ENCODE data around the gene RAB31.

The RAB31 gene

DNA sequence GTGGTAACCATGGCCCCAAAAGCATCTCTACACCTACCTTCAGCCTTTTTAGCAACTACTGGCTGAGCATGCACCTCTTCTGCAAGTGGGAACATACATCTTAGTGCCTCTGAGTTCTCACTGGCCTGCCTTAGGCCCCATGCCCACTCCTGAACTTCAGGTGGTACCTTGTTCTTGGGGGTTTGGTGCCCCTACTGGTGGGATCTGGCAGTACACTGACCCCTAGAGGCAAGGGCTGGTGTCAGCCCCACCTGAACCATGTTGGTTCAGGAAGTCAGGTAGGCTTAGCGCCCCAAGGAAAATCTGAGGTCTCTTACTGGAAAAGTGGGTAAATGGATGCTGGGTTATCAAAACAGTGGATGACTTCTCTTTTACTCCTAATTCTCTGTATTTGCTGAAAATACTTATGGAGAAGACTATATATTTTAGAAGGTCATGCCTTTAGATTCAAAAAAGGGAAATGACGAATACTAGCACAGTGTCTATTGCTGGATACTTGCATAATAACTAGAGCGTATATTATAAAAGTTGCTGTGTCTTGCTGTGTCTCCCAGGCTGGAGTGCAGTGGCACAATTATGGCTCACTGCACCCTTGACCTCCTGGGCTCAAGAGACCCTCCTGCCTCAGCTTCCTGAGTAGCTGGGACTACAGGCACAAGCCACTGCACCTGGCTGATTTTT, 84.6 kb downstream of the RAB31 start:
- no peak for DNase-seq (ENCODE audit: low spot score)

GRCh38 chr18:9796011-9796410, 87.9 kb downstream of the RAB31 start:
- DNase-seq (ENCODE audit: low spot score): no peak

GRCh38 chr18:9796935-9797549, 88.9 kb downstream of the RAB31 start:
- DNase-seq (ENCODE audit: low spot score): no peak

- no peak for DNase-seq (ENCODE audit: low spot score)
Measured at GRCh38 chr18:9802175-9803062, 94.3 kb downstream of the RAB31 start.

DNA sequence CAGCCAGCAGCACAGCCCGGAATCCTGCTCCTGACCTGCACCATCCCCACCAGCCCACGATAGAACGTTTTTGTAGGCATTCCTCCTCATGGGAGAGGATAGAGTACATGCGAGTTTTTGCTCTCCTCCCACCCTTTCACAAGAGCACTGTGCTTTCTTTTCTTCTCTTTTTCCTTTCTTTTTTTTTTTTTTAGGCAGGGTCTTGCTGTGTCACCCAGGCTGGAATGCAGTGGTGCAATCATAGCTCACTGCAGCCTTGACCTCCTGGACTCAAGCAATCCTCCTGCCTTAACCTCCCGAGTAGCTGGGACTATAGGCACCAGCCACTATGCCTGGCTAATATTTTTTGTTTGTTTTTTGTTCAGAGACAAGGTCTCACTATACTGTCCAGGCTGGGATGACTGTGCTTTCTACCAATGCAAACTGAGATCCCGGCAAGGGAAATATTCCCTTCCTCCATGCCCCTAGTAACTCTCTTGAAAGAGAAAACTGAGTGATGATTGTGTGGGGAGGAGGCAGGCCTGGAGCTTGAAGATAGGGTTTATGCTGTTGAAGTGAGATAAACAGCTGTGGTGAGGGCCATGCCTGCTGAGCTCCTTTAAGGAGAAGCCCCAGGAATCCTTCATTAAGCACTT, 95.1 kb downstream of the RAB31 start:
- DNase-seq (ENCODE audit: low spot score): no peak

GRCh38 chr18:9803698-9804516, 95.8 kb downstream of the RAB31 start:
- DNase-seq (ENCODE audit: low spot score): no peak

GRCh38 chr18:9804517-9805104, 96.5 kb downstream of the RAB31 start:
- DNase-seq (ENCODE audit: low spot score): no peak

DNA sequence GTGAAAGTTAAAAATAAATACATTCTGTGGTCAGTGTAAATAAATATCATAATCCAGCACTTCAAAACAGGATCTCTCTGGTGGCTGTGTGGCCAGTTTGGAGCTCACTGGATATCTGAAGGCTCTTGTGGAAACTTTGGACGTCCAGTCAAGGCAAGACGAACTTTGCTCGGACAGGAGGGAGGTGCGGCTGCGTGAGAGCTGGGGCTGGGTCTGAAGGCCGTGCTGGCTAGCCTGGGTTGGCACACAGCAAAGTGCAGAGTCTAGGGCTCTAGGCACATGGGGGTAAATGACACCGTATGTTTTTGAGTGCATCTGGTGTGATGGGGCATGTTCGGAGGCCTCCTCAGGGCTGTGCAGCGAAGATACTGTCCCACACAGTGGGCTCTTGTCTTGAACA, 98.8 kb downstream of the RAB31 start:
- no peak for DNase-seq (ENCODE audit: low spot score)

DNA sequence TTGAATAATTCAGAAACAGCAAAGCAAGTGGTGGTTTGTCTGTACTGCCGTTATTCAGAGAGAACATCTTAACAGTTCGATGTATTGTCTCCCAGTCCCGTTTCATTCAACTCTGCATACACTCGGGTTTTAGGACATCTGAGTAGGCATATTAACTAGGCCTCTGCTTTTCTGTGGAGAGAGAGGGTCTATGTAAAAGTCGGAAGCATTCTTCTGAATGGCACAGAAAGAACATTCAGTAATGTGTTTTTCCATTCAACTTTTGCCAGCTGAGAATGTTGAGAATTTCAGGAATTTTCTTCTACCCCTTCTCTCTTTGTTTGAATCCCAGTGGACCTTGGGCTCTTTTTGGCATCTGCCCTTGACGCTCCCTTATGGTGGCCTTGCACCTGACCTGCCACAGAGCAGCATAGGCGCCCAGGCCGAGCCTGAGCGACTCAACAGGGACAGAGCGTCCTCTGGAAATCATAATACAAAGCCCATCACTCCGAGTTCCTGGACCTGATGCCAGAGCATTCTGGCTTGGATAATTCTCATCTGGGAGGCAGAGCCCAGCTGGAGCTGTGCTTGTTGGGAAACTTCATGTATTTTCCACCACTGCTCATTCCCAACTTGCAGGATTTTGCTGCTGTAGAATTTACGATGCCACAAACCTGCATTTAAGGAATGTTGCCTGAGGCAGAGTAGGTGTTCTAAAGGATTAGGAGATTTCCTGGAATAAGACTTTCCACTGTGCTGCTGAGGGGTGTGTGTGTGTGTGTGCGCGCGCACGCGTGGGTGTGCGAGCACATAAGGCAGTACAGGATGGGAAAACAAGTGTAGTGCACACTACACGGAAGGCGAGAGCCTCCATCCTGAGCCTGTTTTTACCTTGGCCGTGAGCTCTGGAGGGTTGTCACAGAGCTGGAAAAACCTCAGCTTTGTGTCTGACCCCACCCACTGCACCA, 100.5 kb downstream of the RAB31 start:
- no peak for DNase-seq (ENCODE audit: low spot score)

DNA sequence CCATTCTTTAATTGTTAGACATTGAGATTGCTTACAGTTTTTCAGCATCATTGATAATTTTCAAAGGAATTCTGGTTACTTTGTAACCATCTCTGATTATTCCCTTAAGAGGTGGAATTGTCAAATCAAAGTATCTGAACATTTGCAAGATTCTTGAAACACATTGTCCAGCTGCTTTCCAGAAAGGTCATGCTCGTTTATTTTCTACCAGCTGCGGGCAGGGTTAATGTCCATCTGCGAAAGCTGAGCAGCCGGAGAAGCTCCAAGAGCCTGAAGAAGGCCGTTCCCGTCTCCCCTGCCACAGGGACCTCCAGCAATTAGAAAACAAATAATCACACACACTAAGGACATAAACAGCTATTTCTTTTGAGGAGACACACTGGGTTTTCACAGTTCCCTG, 101.6 kb downstream of the RAB31 start:
- no peak for DNase-seq (ENCODE audit: low spot score)

DNA sequence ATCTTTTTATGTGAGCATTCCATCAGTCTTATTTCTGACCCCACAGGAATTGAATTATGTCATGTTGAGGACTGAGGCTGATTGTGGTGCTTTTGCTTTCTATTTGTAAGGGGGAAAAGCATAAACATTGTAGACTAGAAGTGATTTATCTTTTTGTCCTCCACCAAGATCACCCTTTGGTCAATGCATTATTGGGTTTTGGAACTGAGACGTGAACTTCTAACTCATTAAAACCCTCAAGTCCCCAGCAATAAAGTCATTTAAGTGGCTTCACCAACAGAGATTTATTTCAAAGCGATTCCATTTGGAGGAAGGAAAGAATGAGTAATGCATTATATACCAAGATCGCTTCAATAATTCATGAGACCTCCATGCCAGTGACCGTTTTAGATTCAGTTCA, 102.2 kb downstream of the RAB31 start:
- no peak for DNase-seq (ENCODE audit: low spot score)

GRCh38 chr18:9810994-9811705, 103.0 kb downstream of the RAB31 start:
- no peak for DNase-seq (ENCODE audit: low spot score)

GRCh38 chr18:9811978-9812377, 103.9 kb downstream of the RAB31 start:
- DNase-seq (ENCODE audit: low spot score): no peak

- peak; percentile 56 for DNase-seq (ENCODE audit: low spot score)
Measured at GRCh38 chr18:9814431-9814830, 106.3 kb downstream of the RAB31 start.

- DNase-seq (ENCODE audit: low spot score): no peak
Measured at GRCh38 chr18:9817286-9817685, 109.2 kb downstream of the RAB31 start.

- no peak for DNase-seq (ENCODE audit: low spot score)
Measured at GRCh38 chr18:9817725-9818422, 109.8 kb downstream of the RAB31 start.

- DNase-seq (ENCODE audit: low spot score): no peak
Measured at GRCh38 chr18:9818423-9818734, 110.3 kb downstream of the RAB31 start.

DNA sequence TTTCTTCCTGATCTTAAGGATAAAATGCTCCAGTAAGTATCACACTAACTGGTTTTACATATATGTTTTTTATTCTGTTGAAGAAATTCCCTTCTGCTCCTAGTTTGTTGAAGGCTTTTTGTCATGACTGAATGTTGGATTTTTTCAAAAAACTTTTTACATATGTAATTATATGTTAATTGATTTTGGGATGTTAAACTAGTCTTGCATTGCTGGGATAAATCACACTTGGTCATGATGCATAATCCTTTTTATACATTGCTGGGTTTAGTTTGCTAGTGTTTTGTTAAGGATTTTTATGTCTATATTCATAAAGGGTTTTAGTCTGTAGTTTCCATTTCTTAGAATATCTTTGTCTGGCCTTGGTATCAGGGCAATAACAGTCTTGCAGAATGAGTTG, 112.0 kb downstream of the RAB31 start:
- DNase-seq (ENCODE audit: low spot score): no peak

DNA sequence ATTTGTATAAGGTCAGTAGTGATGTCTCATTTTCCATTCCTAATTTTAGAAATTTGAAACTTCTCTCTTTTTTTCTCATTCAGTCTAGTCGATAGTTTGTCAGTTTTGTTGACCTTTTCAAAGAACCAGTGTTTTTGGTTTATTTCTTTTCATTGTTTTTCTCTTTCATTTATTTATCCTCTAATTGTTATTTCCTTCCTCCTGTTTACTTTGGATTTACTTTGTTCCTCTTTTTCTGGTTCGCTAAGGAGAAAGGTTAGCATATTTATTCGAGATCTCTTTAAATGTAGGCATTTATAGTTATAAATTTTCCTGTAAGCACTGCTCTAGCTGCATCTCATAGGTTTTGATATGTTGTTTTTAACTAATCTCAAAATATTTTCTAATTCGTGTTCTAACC, 112.6 kb downstream of the RAB31 start:
- DNase-seq (ENCODE audit: low spot score): no peak
